ENCODE measurements around the gene FTH1. TPM values are rescaled to one million over a fixed set of nuclear protein-coding genes. Genes with fewer than 3 reads are reported as not detected.

The FTH1 gene
- total RNA-seq, 4 donors from 2014 or later = 1,945 to 2,292 (median 2,070) TPM

DNA sequence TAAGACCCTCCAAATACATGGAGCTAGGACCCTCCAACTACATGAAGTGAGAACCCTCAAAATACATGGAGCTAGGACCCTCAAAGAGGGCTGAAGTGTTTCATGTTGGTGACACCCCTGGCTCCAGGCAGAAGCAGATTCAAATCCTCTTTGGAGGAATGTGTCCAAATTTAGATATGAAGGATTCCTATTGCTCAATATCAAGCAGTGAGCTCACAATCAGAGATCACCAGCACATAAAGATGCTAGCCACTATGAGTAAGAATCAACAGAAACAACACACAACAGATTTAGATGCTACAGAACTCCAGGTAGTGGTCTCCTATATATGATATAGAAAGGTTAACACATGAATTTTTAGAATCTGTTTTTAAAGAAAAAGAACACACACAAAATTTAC, 38.8 kb downstream of the FTH1 start:
- H3K36me3 ChIP-seq = no peaks in the 10 kb centered on the region
- no peak overlapping the region for H3K27ac ChIP-seq
- no peaks in the 10 kb centered on the region for H3K9me3 ChIP-seq
- H3K27me3 ChIP-seq = no peaks in the 10 kb centered on the region
- no peak for ATAC-seq
- TF ChIP-seq POLR2A (IDR thresholded peaks at IDR 0.05) (no peak), POLR2AphosphoS5 (IDR thresholded peaks at IDR 0.05) (no peak), EP300 (IDR thresholded peaks at IDR 0.05) (no peak)
- TF ChIP-seq, protein P1, sequence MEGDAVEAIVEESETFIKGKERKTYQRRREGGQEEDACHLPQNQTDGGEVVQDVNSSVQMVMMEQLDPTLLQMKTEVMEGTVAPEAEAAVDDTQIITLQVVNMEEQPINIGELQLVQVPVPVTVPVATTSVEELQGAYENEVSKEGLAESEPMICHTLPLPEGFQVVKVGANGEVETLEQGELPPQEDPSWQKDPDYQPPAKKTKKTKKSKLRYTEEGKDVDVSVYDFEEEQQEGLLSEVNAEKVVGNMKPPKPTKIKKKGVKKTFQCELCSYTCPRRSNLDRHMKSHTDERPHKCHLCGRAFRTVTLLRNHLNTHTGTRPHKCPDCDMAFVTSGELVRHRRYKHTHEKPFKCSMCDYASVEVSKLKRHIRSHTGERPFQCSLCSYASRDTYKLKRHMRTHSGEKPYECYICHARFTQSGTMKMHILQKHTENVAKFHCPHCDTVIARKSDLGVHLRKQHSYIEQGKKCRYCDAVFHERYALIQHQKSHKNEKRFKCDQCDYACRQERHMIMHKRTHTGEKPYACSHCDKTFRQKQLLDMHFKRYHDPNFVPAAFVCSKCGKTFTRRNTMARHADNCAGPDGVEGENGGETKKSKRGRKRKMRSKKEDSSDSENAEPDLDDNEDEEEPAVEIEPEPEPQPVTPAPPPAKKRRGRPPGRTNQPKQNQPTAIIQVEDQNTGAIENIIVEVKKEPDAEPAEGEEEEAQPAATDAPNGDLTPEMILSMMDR (IDR thresholded peaks at IDR 0.05) = no peak
- peaks cover 0 to 10% (median 8%) of the 10 kb centered on the region in 3 donors for H3K4me1 ChIP-seq
- H3K4me3 ChIP-seq = no peak overlapping the region

DNA sequence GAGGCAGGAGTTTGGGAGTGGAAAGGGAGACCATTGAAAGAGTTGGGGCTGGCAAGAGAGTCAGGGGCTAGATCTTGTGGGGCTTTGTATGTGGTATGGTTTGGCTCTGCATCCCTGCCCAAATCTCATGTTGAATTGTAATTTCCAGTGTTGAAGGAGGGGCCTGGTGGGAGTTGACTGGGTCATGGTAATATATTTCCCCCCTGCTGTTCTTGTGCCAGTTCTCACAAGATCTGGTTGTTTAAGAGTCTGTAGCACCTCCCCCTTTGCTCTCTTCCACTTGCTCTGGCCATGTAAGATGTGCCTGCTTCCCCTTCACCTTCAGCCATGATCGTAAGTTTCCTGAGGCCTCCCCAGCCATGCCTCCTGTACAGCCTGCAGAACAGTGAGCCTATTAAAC, 39.9 kb downstream of the FTH1 start:
- no peak for ATAC-seq
- no peak for TF ChIP-seq POLR2AphosphoS5 (IDR thresholded peaks at IDR 0.05)
- TF ChIP-seq EP300 (IDR thresholded peaks at IDR 0.05) = no peak
- no peak for TF ChIP-seq POLR2A (IDR thresholded peaks at IDR 0.05)
- TF ChIP-seq, protein P1 (IDR thresholded peaks at IDR 0.05) = no peak
- WGBS, 2 donors (ENCODE audit: low coverage in 1 of 2) = 100% methylated on average over 1 of the region's 1 CpG; no CpG with 5 or more reads in 1 of the 2 donors
- Histone ChIP-seq H3K4me1 (peaks cover 0 to 21% (median 17%) of the 10 kb centered on the region in 3 donors), H3K36me3 (no peaks in the 10 kb centered on the region), H3K9me3 (no peaks in the 10 kb centered on the region), H3K27me3 (no peaks in the 10 kb centered on the region), H3K4me3 (no peak overlapping the region), H3K27ac (no peak overlapping the region)

DNA sequence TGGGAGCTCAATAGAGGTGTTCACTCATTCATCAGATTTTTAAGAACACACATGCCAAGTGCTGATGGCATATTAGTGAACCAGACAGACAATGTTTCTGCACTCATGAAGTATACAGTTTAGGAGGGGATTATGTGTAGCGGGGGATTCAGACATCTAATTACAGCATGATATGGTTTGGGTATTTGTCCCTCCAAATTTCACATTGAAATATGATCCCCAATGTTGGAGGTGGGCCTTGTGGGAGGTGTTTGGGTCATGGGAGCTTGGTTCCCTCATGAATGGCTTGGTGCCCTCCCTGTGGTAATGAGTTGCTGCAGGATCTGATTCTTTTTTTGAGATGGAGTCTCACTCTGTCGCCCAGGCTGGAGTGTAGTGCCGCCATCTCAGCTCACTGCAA, 41.2 kb downstream of the FTH1 start:
- H3K9me3 ChIP-seq = no peaks in the 10 kb centered on the region
- H3K36me3 ChIP-seq = no peaks in the 10 kb centered on the region
- no peak overlapping the region for H3K4me3 ChIP-seq
- whole genome bisulfite sequencing, 2 donors (ENCODE audit: low coverage in 1 of 2) = 77% methylated on average over 3 of the region's 3 CpGs; no CpG with 5 or more reads in 1 of the 2 donors
- no peak for TF ChIP-seq POLR2AphosphoS5 (IDR thresholded peaks at IDR 0.05)
- no peak for TF ChIP-seq POLR2A (IDR thresholded peaks at IDR 0.05)
- TF ChIP-seq, protein P1 (IDR thresholded peaks at IDR 0.05) = no peak
- no peak for TF ChIP-seq EP300 (IDR thresholded peaks at IDR 0.05)
- H3K27me3 ChIP-seq = peaks cover 2% of the 10 kb centered on the region
- ATAC-seq = no peak
- peaks cover 0 to 34% (median 17%) of the 10 kb centered on the region in 3 donors for H3K4me1 ChIP-seq
- H3K27ac ChIP-seq = no peak overlapping the region

DNA sequence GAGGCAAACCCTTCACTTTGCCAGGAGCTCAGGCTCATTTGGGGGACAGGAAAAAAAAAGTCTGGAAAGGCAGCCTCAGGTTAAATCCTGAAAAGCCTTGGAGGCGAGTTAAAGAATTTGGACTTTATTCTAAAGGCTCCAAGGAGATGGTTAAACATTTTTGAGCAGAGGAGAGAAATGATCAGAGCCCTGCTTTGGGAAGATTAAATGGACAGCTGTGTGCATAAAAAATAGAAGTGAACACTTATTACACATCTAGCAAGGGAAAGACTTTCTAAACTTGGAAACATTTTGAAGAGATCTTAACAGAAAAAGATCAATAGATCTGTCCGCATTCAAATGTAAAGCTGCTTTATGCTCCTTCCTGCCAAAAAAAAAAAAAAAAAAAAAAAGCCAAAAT, 41.7 kb downstream of the FTH1 start:
- WGBS, 2 donors (ENCODE audit: low coverage in 1 of 2) = 85% methylated on average over 2 of the region's 2 CpGs; no CpG with 5 or more reads in 1 of the 2 donors
- Histone ChIP-seq H3K27me3 (peaks cover 7% of the 10 kb centered on the region), H3K36me3 (no peaks in the 10 kb centered on the region), H3K9me3 (no peaks in the 10 kb centered on the region), H3K4me1 (peaks cover 0 to 37% (median 17%) of the 10 kb centered on the region in 3 donors), H3K27ac (no peak overlapping the region), H3K4me3 (no peak overlapping the region)
- no peak for ATAC-seq
- TF ChIP-seq, protein P1 (IDR thresholded peaks at IDR 0.05) = no peak
- TF ChIP-seq POLR2AphosphoS5 (IDR thresholded peaks at IDR 0.05) = no peak
- no peak for TF ChIP-seq EP300 (IDR thresholded peaks at IDR 0.05)

DNA sequence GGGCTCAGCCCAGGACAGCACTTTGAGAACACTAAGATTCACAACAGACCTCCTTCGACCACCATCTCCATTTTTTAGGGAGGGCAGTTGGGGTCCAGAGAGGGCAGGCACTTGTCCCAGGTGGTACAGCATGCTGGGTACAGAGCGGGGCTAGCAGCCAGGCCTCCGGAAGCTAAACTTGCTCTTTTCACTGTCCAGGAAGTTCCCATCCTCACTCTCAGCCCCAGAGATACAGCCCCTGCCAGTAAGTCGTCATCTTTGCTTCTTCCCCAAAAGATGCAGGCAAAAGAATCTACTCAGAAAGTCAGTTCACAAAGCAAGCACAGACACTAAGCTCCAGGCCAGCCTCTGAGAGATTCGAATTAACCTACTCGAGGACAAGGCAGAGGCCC, 43.4 kb downstream of the FTH1 start:
- Histone ChIP-seq H3K9me3 (no peaks in the 10 kb centered on the region), H3K27ac (peak overlapping the region; percentile 30 to 88 (median 83)), H3K4me1 (peaks cover 0 to 49% (median 23%) of the 10 kb centered on the region in 3 donors), H3K27me3 (peaks cover 24% of the 10 kb centered on the region), H3K4me3 (no peak overlapping the region), H3K36me3 (no peaks in the 10 kb centered on the region)
- WGBS, 2 donors (ENCODE audit: low coverage in 1 of 2) = 26 to 100% methylated on average over 1 to 3 of the region's 6 CpGs
- no peak for ATAC-seq
- TF ChIP-seq POLR2AphosphoS5 (IDR thresholded peaks at IDR 0.05) (no peak), POLR2A (IDR thresholded peaks at IDR 0.05) (no peak), EP300 (IDR thresholded peaks at IDR 0.05) (no peak)
- TF ChIP-seq, protein P1 (IDR thresholded peaks at IDR 0.05) = no peak
